Stimulated activated CD8-positive, alpha-beta memory T cell treated with anti-CD3 and anti-CD28 coated beads, Interleukin-4, amount 100 ng/mL, for 1 hour (primary cell): ENCODE results near the gene SERPINB4.
"Not testable (repeated sequence)": the region's sequence is repeated elsewhere in the genome, so short reads cannot be mapped to it uniquely, and the experiment has no call there.

Experiments
- DNase-seq, 2 donors: peaks; one replicate each; pipeline ENCODE4 v3.0.0-alpha.2; 2020; ENCODE audit warnings: low read depth in 2 of 2, low spot score in 1 of 2

The SERPINB4 gene

DNA sequence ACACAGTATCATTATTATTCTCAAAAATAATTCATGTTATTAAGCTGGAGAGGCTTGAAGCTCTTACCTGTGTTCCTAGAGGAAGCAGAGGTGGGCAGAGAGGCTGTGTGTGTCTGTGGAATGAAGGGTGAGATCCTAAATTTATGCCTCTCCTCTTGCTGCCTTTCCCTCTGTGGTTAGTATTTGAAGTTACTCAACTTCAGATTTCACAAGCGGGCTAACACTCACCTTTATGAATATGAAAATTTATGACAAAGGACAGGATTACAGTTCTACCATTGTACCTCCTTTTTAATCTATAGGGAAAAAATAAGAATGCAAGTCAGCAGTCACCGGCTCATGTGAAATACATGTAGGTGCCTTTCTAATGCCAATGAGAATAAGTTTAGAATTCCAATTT is at the start of gene SERPINB4:
TSS of gene SERPINB4 (minus strand) at position 115 of the 400 bp plus-strand sequence. CDS start 679 bp downstream, outside the sequence.
- DNase-seq = not testable (repeated sequence)

DNA sequence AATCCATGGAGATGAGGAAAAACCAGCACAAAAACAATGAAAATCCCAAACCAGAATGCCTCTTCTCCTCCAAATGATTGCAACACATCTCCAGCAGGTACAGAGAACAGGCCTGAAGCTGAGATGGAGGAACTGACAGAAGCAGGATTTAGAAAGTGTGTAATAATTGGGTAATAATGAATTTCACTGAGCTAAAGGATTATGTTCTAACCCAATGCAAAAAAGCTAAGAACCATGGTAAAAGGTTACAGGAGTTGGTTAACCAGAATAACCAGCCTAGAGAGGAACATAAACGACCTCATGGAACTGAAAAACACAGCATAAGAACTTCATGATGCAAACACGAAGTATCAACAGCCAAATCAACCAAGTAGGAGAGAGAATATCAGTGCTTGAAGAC is 45.0 kb upstream of the SERPINB4 start:
- DNase-seq = no peak

- DNase-seq = no peak
Observed at GRCh38 chr18:63686871-63687270, 42.8 kb upstream of the SERPINB4 start.

DNA sequence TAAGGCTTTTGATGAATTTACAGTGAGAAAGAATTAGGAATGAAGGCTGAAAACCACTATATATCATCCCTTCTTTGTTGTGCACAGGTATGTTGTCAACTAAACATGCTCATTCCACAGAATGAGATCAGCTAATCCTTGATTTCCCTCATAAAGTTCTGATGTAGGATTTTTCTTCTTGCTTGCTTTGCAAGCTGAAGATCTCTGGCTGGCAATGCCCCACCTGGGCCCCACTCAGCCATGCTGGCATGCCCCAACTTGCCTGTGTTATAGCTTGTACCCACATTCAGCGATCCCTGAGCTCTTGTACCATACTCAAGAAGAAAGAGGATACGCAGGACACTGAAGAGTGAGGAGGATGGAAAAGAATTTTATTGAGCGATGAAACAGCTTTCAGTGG is 40.7 kb upstream of the SERPINB4 start:
- DNase-seq = no peak

GRCh38 chr18:63683890-63684289 is 39.8 kb upstream of the SERPINB4 start:
- DNase-seq = no peak

GRCh38 chr18:63683152-63683551 is 39.1 kb upstream of the SERPINB4 start:
- DNase-seq = no peak

GRCh38 chr18:63681449-63682340 is 37.6 kb upstream of the SERPINB4 start:
- DNase-seq = no peak

- DNase-seq = no peak
Observed at GRCh38 chr18:63679820-63680606, 36.0 kb upstream of the SERPINB4 start.

GRCh38 chr18:63677500-63678225 is 33.6 kb upstream of the SERPINB4 start:
- no peak for DNase-seq

DNA sequence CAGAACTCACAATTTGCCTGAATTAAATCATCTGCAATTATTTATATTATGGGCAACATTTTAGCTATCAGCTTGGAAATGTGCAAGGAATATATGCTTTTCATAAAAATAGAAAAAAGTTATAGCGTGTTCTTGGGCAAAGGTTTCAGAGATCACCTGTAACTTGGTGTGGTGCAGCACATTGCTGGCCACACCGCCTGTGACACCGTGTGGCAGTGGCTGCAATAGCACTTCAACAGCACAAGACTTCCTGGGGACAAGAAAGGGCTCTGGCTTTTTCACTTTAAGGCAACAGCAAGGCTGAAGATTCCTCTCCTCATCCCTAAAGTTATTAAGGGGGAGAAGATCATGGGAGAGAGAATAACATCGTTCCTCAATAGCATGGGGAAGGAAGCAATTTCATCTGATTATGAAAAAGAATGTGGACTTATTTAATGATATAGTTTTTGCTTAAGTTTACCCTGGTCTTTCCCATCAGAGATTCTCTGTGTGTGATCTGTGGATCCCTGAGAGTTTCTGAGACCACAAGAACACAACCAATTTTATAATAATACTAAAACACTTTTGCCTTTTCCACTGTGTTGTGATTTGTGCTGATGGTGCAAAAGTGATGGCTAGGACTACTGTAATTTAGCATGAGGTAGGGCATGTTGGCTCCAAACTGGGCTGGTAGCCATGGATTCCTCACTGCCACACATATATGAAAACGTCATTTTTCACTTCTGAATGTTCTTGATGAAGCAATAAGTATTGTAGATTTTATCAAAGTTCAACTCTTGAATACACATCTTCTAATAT is 32.7 kb upstream of the SERPINB4 start:
- DNase-seq = no peak

- DNase-seq = no peak
Observed at GRCh38 chr18:63664571-63664970, 20.5 kb upstream of the SERPINB4 start.

DNA sequence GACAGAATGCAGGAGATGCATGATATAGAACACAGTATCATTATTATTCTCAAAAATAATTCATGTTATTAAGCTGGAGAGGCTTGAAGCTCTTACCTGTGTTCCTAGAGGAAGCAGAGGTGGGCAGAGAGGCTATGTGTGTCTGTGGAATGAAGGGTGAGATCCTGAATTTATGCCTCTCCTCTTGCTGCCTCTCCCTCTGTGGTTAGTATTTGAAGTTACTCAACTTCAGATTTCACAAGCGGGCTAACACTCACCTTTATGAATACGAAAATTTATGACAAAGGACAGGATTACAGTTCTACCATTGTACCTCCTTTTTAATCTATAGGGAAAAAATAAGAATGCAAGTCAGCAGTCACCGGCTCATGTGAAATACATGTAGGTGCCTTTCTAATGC is 17.7 kb upstream of the SERPINB4 start, which contains the start of gene SERPINB3:
TSS of gene SERPINB3 (minus strand) at position 144 of the 400 bp plus-strand sequence. CDS start 677 bp downstream, outside the sequence.
- not testable (repeated sequence) for DNase-seq

DNA sequence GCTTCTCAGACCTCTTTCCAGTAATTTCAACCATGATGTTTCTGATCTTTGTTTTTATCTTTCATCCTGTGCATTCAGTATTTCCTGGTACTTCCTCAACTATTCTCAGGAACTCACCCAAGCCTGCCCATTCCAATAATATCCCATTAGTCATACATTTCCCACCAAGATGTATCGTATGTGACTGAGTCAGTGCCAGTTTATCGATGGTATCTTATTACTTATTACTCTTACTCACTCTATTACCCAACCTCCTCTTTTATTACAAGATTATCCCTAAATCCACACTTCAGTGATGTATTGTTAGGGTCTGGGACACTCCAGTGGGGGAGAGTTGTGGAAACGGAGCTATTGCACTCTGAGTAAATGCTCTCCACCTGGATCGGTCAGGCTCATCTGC is 14.9 kb upstream of the SERPINB4 start:
- DNase-seq = not testable (repeated sequence)

DNA sequence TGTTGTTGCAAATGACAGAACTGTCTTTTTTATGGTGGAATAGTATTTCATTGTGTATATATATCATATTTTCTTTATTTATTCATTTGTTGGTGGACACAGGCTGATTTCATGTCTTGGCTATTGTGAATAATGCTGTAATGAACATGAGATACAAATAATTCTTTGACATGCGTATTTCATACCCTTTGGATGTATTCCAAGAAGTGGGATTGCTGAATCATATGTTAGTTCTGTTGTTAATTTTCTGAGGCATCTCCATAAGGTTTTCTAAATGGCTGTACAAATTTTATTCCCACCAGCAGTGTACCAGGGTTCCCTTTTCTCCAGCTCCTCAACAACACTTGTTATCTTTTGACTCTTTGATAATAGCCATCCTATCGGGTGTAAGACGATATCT is 6.2 kb upstream of the SERPINB4 start:
- DNase-seq = not testable (repeated sequence)

GRCh38 chr18:63648241-63648640 is 4.2 kb upstream of the SERPINB4 start:
- DNase-seq = no peak

DNA sequence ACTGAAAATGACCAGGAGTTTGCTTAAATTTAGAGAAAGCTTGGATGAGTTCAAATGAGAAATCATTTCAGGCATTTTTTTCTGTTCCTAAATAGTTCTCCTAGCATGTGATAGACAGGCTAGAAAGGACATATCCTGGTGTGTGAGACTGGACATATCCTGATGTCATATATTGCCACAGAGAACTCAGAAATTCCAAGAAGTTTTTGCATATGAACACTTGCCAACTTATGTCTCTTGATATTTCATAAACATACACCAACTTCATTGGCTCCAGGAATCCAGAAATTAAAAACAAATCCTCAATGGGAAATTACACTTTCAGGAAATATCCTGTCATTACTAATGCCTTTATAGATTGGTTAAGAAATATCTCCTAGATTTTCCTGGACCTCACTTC is 2.9 kb upstream of the SERPINB4 start:
- no peak for DNase-seq

DNA sequence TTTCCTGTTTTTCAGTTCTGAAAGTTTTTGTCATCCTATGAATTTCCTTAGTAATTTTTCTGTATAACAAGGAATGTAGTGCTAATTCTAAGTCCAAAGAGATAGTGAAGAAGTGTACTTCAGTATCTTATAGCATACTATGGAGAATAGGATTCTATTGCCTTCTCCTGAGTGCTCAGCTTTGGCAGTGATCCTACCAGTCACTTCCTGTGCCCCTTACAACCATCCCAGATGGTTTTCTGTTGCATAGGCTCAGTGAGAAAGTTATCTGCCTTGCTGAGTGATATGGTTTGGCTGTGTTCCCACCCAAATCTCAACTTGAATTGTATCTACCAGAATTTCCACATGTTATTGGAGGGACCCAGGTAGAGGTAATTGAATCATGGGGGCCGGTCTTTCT is 638 bp upstream of the SERPINB4 start:
- not testable (repeated sequence) for DNase-seq

DNA sequence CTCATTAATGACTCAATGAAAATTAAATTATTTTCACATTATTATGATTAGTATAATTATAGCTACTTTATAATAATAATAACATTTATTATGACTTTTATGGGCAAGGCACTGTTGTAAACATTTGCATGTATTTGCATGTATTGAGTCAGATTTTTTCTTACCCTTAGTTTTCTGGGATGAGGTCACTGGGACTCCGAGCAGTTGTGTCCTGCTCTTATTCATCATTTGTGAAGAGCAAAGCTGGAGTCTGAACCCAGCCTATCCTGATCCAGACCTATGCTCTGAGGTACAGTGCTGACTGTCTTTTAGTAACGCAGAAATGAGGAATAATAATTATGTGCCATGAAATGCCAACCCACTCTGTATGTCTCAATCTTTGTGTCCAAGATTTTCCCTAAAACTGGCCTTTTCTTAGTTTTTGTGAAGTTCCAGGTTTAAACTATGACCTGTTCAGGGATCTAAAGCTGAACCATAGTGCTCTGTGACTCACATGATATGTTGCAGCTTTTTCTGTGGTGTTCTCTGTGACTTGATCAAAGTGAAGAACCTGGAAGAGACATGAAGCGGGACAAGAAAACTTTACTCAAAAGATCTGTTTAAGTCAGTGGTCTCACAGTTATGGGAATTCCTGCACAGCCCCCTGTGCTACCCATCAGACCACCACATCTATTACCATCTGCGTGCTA is 1.2 kb downstream of the SERPINB4 start:
- DNase-seq = not testable (repeated sequence)

- not testable (repeated sequence) for DNase-seq
Observed at GRCh38 chr18:63641157-63641680, 2.8 kb downstream of the SERPINB4 start.

GRCh38 chr18:63637703-63638102 is 6.4 kb downstream of the SERPINB4 start:
- DNase-seq = no peak
